ENCODE measurements around the gene POU3F3.

POU3F3 gene

GRCh38 chr2:104849618-104850141 lies 4.2 kb upstream of the POU3F3 start:
- no peak for DNase-seq (ENCODE audit: extremely low spot score)
- TF ChIP-seq ZNF384 (IDR thresholded peaks at IDR 0.05) (no peak), SP1 (IDR thresholded peaks at IDR 0.05) (no peak), FOXM1 (IDR thresholded peaks at IDR 0.05; ENCODE audit: borderline replicate concordance) (no peak), ARNT (IDR thresholded peaks at IDR 0.05) (no peak), SUZ12 (IDR thresholded peaks at IDR 0.05) (no peak), TARDBP (IDR thresholded peaks at IDR 0.05) (no peak), L3MBTL2 (conservative IDR thresholded peaks at IDR 0.05) (no peak), FOXA1 (IDR thresholded peaks at IDR 0.05) (no peak), FOXK2 (IDR thresholded peaks at IDR 0.05) (no peak), NFRKB (IDR thresholded peaks at IDR 0.05) (no peak), LEF1 (IDR thresholded peaks at IDR 0.05; ENCODE audit: borderline replicate concordance) (no peak), CTBP1 (IDR thresholded peaks at IDR 0.05; ENCODE audit: borderline replicate concordance) (peak; percentile 20; the same call in 1 of the 2 replicates), HDGF (IDR thresholded peaks at IDR 0.05; ENCODE audit: borderline replicate concordance) (no peak)
- TF ChIP-seq, protein P1, sequence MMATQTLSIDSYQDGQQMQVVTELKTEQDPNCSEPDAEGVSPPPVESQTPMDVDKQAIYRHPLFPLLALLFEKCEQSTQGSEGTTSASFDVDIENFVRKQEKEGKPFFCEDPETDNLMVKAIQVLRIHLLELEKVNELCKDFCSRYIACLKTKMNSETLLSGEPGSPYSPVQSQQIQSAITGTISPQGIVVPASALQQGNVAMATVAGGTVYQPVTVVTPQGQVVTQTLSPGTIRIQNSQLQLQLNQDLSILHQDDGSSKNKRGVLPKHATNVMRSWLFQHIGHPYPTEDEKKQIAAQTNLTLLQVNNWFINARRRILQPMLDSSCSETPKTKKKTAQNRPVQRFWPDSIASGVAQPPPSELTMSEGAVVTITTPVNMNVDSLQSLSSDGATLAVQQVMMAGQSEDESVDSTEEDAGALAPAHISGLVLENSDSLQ (IDR thresholded peaks at IDR 0.05), result peak; percentile 23; the same call in 1 of the 2 replicates
- ChIA-PET POLR2A (interaction anchor here (0.7 to 2.1 kb wide), 5 partner anchors 8 to 188 kb away, joined by 3 to 11 read pairs (median 4); partner anchors contain the start of gene MRPS9), CTCF (interaction anchor here (0.6 to 2.2 kb wide), 17 partner anchors 8 to 890 kb away, joined by 3 to 9 read pairs (median 4); no protein-coding TSS in a partner anchor)

GRCh38 chr2:104850361-104851290 lies 3.3 kb upstream of the POU3F3 start:
- TF ChIP-seq FOXK2 (IDR thresholded peaks at IDR 0.05) (no peak), FOXM1 (IDR thresholded peaks at IDR 0.05; ENCODE audit: borderline replicate concordance) (no peak), SP1 (IDR thresholded peaks at IDR 0.05) (no peak), TARDBP (IDR thresholded peaks at IDR 0.05) (no peak), CTBP1 (IDR thresholded peaks at IDR 0.05; ENCODE audit: borderline replicate concordance) (no peak), FOXA1 (IDR thresholded peaks at IDR 0.05) (no peak)
- TF ChIP-seq, protein P1 (IDR thresholded peaks at IDR 0.05), result peak; percentile 68
- POLR2A ChIA-PET, result interaction anchor here (0.7 to 2.1 kb wide), 6 partner anchors 8 to 107 kb away, joined by 3 to 11 read pairs (median 4); no protein-coding TSS in a partner anchor
- CTCF ChIA-PET, result interaction anchor here (0.5 to 2.2 kb wide), 16 partner anchors 9 to 1103 kb away, joined by 3 to 9 read pairs (median 4); no protein-coding TSS in a partner anchor
- DNase-seq (ENCODE audit: extremely low spot score), result no peak

DNA sequence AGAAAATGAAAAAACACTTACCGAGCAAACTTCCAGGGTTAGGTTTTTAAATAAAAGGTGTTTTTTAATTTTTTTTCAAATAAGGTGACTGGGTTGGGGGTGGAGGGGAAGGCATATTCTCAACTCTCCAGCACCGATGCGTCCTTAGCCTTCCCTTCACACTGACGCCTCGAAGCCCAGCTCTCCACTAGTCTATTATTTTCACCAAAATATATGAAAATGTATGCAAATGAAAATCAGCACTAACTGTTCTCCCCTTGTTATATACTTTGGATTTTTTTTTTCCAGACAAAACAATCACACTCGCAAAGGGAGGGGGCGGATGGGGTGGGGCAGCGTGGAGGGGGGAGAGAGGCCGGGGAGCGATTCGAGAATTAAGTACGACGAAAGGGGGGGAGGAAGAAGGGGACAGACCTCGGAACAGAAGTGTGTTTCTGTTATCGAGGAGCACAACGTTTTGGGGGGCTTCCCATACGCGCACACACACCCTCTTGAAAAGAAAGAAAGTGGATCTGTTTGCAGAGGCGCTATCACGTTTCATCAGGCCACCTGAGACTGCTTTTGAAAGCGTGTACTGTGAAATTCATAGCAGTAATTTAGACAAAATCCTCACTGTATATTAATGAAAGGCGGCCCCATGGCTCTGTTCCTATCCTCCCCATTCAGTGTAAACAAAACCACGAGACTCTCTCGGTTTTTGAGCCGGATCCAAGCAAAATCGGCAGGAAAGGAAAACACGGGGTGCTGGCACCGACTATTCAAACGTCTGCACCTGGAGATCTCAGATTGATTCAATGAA lies 2.4 kb upstream of the POU3F3 start:
- CTCF ChIA-PET, result interaction anchor here (0.5 to 0.7 kb wide), 3 partner anchors 178 to 1102 kb away, joined by 4 to 5 read pairs (median 4); no protein-coding TSS in a partner anchor
- TF ChIP-seq ZNF384 (IDR thresholded peaks at IDR 0.05) (no peak), ARNT (IDR thresholded peaks at IDR 0.05) (no peak), LEF1 (IDR thresholded peaks at IDR 0.05; ENCODE audit: borderline replicate concordance) (no peak), HDGF (IDR thresholded peaks at IDR 0.05; ENCODE audit: borderline replicate concordance) (no peak), FOXM1 (IDR thresholded peaks at IDR 0.05; ENCODE audit: borderline replicate concordance) (no peak), FOXA1 (IDR thresholded peaks at IDR 0.05) (no peak), FOXK2 (IDR thresholded peaks at IDR 0.05) (no peak), L3MBTL2 (conservative IDR thresholded peaks at IDR 0.05) (no peak), NFRKB (IDR thresholded peaks at IDR 0.05) (no peak), SP1 (IDR thresholded peaks at IDR 0.05) (no peak), SUZ12 (IDR thresholded peaks at IDR 0.05) (no peak)
- TF ChIP-seq, protein P1 (IDR thresholded peaks at IDR 0.05), result no peak
- POLR2A ChIA-PET, result interaction anchor here (0.7 to 1.5 kb wide), 2 partner anchors 26 to 108 kb away, joined by 3 read pairs; no protein-coding TSS in a partner anchor
- DNase-seq (ENCODE audit: extremely low spot score), result no peak

DNA sequence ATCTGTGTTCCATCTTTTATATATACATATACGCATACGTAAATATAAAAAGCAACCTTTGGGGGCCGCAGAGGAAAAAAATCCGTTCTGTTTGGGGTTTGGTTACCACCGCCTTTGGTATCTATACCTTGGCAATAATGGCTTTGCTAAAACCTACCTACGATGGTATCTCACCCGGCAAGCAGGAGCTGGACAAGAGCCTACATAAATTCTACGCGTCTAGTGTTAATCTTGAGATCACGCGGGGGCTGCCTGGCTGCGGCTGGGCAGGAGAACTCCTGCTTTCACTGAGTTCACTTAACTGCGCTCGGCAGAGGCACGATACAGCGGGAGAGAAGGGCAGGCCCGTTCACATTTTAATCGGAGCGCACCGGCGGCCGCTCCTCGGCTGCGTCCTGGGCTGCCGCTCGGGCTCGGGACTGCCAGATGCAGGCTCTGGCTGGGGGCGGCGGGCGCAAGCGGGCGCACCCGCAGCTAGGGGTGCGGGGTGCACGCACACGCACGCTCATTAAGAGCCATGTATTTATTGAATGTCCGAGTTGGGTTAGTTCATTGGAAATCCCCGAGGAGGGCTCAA lies 1.7 kb upstream of the POU3F3 start:
- TF ChIP-seq ELF4 (IDR thresholded peaks at IDR 0.05) (no peak), FOXK2 (IDR thresholded peaks at IDR 0.05) (no peak), SUZ12 (IDR thresholded peaks at IDR 0.05) (no peak), LEF1 (IDR thresholded peaks at IDR 0.05; ENCODE audit: borderline replicate concordance) (no peak), ZNF384 (IDR thresholded peaks at IDR 0.05) (no peak), NFRKB (IDR thresholded peaks at IDR 0.05) (no peak), L3MBTL2 (conservative IDR thresholded peaks at IDR 0.05) (no peak), FOXA1 (IDR thresholded peaks at IDR 0.05) (no peak), TARDBP (IDR thresholded peaks at IDR 0.05) (no peak), BHLHE40 (IDR thresholded peaks at IDR 0.05; ENCODE audit: borderline replicate concordance) (no peak), CTBP1 (IDR thresholded peaks at IDR 0.05; ENCODE audit: borderline replicate concordance) (no peak), FOXM1 (IDR thresholded peaks at IDR 0.05; ENCODE audit: borderline replicate concordance) (no peak), ARNT (IDR thresholded peaks at IDR 0.05) (no peak), SP1 (IDR thresholded peaks at IDR 0.05) (no peak), HDGF (IDR thresholded peaks at IDR 0.05; ENCODE audit: borderline replicate concordance) (no peak)
- TF ChIP-seq, protein P1 (IDR thresholded peaks at IDR 0.05), result no peak
- ChIA-PET POLR2A (interaction anchor here (2.0 kb wide), 1 partner anchor 10 kb away, joined by 8 read pairs; no protein-coding TSS in a partner anchor), CTCF (no interaction called here)
- no peak for DNase-seq (ENCODE audit: extremely low spot score)

Measured in HEK293T (cell line).